GM23248 (cell line): ENCODE results near the gene PNMA6E. TPM values are rescaled to one million over a fixed set of nuclear protein-coding genes. Genes with fewer than 3 reads are reported as not detected.
A peak's percentile ranks its signal among the peaks of the same experiment; 100 is the strongest.

Experiments used
- DNase-seq: peaks from one replicate; pipeline ENCODE4 v3.0.0-alpha.2; 2015
- H2AFZ ChIP-seq: fragments of 200-600 bp; sonication (generic); 2 replicates; pipeline ENCODE4 v1.6.1; 2016; ENCODE audit warnings: antibody characterized with exemption
- H3F3A ChIP-seq: fragments of 200-600 bp; sonication (generic); 2 replicates; pipeline ENCODE4 v1.6.1; 2016; ENCODE audit warnings: mild to moderate bottlenecking, antibody characterized with exemption, mixed run types; ENCODE audit not compliant: insufficient read depth
- H3K27ac ChIP-seq: fragments of 200-600 bp; sonication (generic); 2 replicates; pipeline ENCODE4 v1.5.1; 2016; ENCODE audit warnings: mild to moderate bottlenecking
- H3K27me3 ChIP-seq: fragments of 200-600 bp; sonication (generic); replicated peaks from 2 replicates; pipeline ENCODE4 v1.6.1; 2016; ENCODE audit warnings: mild to moderate bottlenecking; ENCODE audit not compliant: insufficient read depth
- H3K36me3 ChIP-seq: fragments of 200-600 bp; sonication (generic); 2 replicates; pipeline ENCODE4 v1.6.1; 2016; ENCODE audit warnings: low read depth, mild to moderate bottlenecking
- H3K4me1 ChIP-seq: fragments of 200-600 bp; sonication (generic); 2 replicates; pipeline ENCODE4 v1.6.1; 2016; ENCODE audit warnings: mild to moderate bottlenecking; ENCODE audit not compliant: insufficient read depth
- H3K4me2 ChIP-seq: fragments of 200-600 bp; sonication (generic); one replicate; pipeline ENCODE4 v1.6.1; 2016; ENCODE audit warnings: mild to moderate bottlenecking; ENCODE audit not compliant: unreplicated experiment
- H3K4me3 ChIP-seq: fragments of 200-600 bp; sonication (generic); 2 replicates; pipeline ENCODE4 v1.5.1; 2016; ENCODE audit warnings: mild to moderate bottlenecking
- H3K79me2 ChIP-seq: fragments of 200-600 bp; sonication (generic); 2 replicates; pipeline ENCODE4 v1.6.1; 2016; ENCODE audit warnings: mild to moderate bottlenecking; ENCODE audit not compliant: insufficient read depth
- H3K9ac ChIP-seq: fragments of 200-600 bp; sonication (generic); 2 replicates; pipeline ENCODE4 v1.6.1; 2016; ENCODE audit warnings: mild to moderate bottlenecking
- H3K9me2 ChIP-seq: fragments of 200-600 bp; sonication (generic); 2 replicates; pipeline ENCODE4 v1.6.1; 2016; ENCODE audit warnings: mixed run types, mild to moderate bottlenecking, moderate library complexity; ENCODE audit not compliant: insufficient read depth
- H3K9me3 ChIP-seq: fragments of 200-600 bp; sonication (generic); one replicate; pipeline ENCODE4 v1.6.1; 2017; ENCODE audit warnings: low read depth
- H4K20me1 ChIP-seq: fragments of 200-600 bp; sonication (generic); 2 replicates; pipeline ENCODE4 v1.6.0; 2016; ENCODE audit not compliant: insufficient read depth
- EZH2 ChIP-seq: fragments of 200-600 bp; sonication (generic); IDR thresholded peaks from 2 replicates; pipeline ENCODE4 v1.6.1; 2018; ENCODE audit warnings: antibody characterized with exemption, mild to moderate bottlenecking; ENCODE audit not compliant: insufficient read depth, poor library complexity, severe bottlenecking
- EZH2phosphoT487 ChIP-seq: fragments of 200-600 bp; sonication (generic); IDR thresholded peaks from 2 replicates; pipeline ENCODE4 v1.6.1; 2018; ENCODE audit warnings: antibody characterized with exemption, moderate library complexity, mild to moderate bottlenecking, low read depth; ENCODE audit not compliant: insufficient read depth
- WGBS, 2 experiments: methylation state at CpG; one replicate each; pipeline ENCODE4 v1.1.6; 2015 to 2017; ENCODE audit warnings: low lambda C conversion rate in 2 of 2, low coverage in 1 of 2; ENCODE audit errors: missing lambda C conversion rate in 2 of 2; 5-methylcytosine and 5-hydroxymethylcytosine counted together
- in situ Hi-C: fragments of 300-500 bp; cut with MboI; formaldehyde crosslinking; loops from 2 replicates; pipeline ENCODE4 v1.15.0; 2020
- polyA plus RNA-seq: library from polyadenylated mRNA; unstranded; fragments of >200 nt; fragmentation: Nextera tagmentation; extraction: Ambion mirVana; gene quantifications from 2 replicates; pipeline ENCODE4 v1.2.1, GENCODE V29; 2016
- total RNA-seq: library from RNA; depleted of rRNA; stranded (reverse); fragments of >200 nt; shearing (Covaris generic); gene quantifications from 2 replicates; pipeline ENCODE4 v1.2.3, GENCODE V29; 2014

Gene PNMA6E
- total and polyA plus RNA-seq, 2 experiments from 2014 or later = not detected

- Histone ChIP-seq H3K36me3 (no peaks in the 10 kb centered on the region), H3K9me2 (no peaks in the 10 kb centered on the region), H3K27me3 (no peaks in the 10 kb centered on the region), H3K27ac (no peak overlapping the region), H3F3A (no peaks in the 10 kb centered on the region), H3K4me1 (no peaks in the 10 kb centered on the region), H2AFZ (no peak overlapping the region), H4K20me1 (no peaks in the 10 kb centered on the region), H3K4me3 (no peak overlapping the region), H3K9ac (no peak overlapping the region), H3K9me3 (no peaks in the 10 kb centered on the region), H3K79me2 (no peaks in the 10 kb centered on the region), H3K4me2 (no peak overlapping the region)
- DNase-seq = peak; percentile 24
- WGBS, 2 experiments = 43 to 79% methylated on average over 3 to 57 of the region's 60 CpGs
- no peak for TF ChIP-seq EZH2phosphoT487
- no peak for TF ChIP-seq EZH2
- in situ Hi-C loops = no loop called here
These were observed 711 bp downstream of the PNMA6E start for GRCh38 chrX:153400146-153401132.

GRCh38 chrX:153398275-153398960, 2.7 kb downstream of the PNMA6E start:
- H3K27me3 ChIP-seq = no peaks in the 10 kb centered on the region
- H3K9me2 ChIP-seq = no peaks in the 10 kb centered on the region
- H3K36me3 ChIP-seq = no peaks in the 10 kb centered on the region
- no peak for DNase-seq
- in situ Hi-C loops = no loop called here
- H3K9ac ChIP-seq = no peak overlapping the region
- H3K4me2 ChIP-seq = no peak overlapping the region
- no peaks in the 10 kb centered on the region for H4K20me1 ChIP-seq
- no peak overlapping the region for H3K4me3 ChIP-seq
- H3F3A ChIP-seq = no peaks in the 10 kb centered on the region
- H3K27ac ChIP-seq = no peak overlapping the region
- TF ChIP-seq EZH2phosphoT487 (no peak), EZH2 (no peak)
- no peaks in the 10 kb centered on the region for H3K4me1 ChIP-seq
- H2AFZ ChIP-seq = no peak overlapping the region
- H3K79me2 ChIP-seq = no peaks in the 10 kb centered on the region
- WGBS, 2 experiments = 75 to 85% methylated on average over 6 to 14 of the region's 17 CpGs
- H3K9me3 ChIP-seq = no peaks in the 10 kb centered on the region

- Histone ChIP-seq H3K27ac (no peak overlapping the region), H3K79me2 (no peaks in the 10 kb centered on the region), H3K9me2 (no peaks in the 10 kb centered on the region), H3K4me1 (no peaks in the 10 kb centered on the region), H3K9ac (no peak overlapping the region), H3F3A (no peaks in the 10 kb centered on the region), H2AFZ (no peak overlapping the region), H3K27me3 (no peaks in the 10 kb centered on the region), H4K20me1 (no peaks in the 10 kb centered on the region), H3K9me3 (no peaks in the 10 kb centered on the region), H3K4me2 (no peak overlapping the region), H3K4me3 (no peak overlapping the region), H3K36me3 (no peaks in the 10 kb centered on the region)
- in situ Hi-C loops = no loop called here
- TF ChIP-seq EZH2phosphoT487 (no peak), EZH2 (no peak)
- no peak for DNase-seq
- WGBS, 2 experiments = 58 to 63% methylated on average over 11 to 25 of the region's 27 CpGs
These were observed 3.7 kb downstream of the PNMA6E start for GRCh38 chrX:153397256-153397960.
